Measurements from ENCODE around the gene TENT4A. TPM values are rescaled to one million over a fixed set of nuclear protein-coding genes. Genes with fewer than 3 reads are reported as not detected.

Gene TENT4A
- total RNA-seq, 4 donors from 2014 or later: 8.0 to 30.7 (median 17.9) TPM

DNA sequence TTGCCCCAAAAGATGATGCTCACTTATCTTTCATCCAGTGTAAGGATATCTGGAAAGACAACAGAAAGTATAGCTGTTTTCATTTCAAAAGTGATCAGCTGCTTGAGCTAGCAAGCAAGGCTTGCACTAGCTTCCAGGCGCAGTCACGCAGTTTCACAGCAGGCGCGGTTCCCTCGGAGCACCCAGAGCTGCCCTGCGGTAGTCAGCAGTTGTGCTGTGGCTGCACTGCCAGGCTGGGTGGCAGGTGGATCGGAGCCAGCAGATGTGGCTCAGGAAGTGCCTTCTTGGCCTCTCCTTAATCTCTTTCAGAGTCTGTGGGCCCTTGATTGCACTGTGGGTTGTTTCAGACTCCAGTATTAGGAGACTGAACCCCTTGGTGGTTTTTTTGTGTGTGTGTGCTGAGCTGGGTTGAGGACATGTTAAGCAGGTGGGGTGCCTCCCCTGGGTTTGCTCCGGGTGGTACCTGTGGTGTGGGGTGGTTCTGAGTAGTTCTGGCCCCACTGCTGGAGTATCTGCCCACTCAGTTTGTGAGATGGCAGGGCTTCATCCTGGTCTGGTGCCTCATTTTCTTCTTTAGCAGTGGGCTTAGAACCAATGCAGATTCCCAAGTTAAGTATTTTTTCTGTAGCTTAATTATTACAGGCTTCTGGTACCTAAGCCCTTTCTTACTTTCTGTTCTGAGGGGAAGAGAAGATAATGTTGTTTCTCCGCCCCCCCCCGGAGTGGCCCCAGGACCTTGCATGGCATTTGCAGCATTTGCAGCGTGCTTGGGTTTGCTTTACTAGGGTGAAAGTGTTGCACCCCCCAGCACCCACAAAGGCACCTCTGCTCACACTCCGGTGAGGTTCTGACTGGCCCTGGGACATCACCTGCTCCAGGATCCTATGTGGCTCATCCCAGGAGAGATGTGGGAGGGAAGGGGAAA, 16.4 kb downstream of the TENT4A start:
- 77 to 90% methylated on average over 6 to 10 of the region's 12 CpGs for WGBS, 2 donors
- intact Hi-C loops (cut with DNase I): no loop called here
- Histone ChIP-seq H3K36me3 (peaks cover 0 to 16% (median 0%) of the 10 kb centered on the region in 3 donors), H3K4me3 (no peak overlapping the region), H3K4me1 (peaks cover 12 to 89% (median 34%) of the 10 kb centered on the region in 3 donors), H3K9me3 (no peaks in the 10 kb centered on the region), H3K27ac (no peak overlapping the region), H3K27me3 (no peaks in the 10 kb centered on the region)
- DNase-seq: no peak
- TF ChIP-seq, protein P1, sequence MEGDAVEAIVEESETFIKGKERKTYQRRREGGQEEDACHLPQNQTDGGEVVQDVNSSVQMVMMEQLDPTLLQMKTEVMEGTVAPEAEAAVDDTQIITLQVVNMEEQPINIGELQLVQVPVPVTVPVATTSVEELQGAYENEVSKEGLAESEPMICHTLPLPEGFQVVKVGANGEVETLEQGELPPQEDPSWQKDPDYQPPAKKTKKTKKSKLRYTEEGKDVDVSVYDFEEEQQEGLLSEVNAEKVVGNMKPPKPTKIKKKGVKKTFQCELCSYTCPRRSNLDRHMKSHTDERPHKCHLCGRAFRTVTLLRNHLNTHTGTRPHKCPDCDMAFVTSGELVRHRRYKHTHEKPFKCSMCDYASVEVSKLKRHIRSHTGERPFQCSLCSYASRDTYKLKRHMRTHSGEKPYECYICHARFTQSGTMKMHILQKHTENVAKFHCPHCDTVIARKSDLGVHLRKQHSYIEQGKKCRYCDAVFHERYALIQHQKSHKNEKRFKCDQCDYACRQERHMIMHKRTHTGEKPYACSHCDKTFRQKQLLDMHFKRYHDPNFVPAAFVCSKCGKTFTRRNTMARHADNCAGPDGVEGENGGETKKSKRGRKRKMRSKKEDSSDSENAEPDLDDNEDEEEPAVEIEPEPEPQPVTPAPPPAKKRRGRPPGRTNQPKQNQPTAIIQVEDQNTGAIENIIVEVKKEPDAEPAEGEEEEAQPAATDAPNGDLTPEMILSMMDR (IDR thresholded peaks at IDR 0.05): no peak
- no peak for TF ChIP-seq POLR2A (IDR thresholded peaks at IDR 0.05)

DNA sequence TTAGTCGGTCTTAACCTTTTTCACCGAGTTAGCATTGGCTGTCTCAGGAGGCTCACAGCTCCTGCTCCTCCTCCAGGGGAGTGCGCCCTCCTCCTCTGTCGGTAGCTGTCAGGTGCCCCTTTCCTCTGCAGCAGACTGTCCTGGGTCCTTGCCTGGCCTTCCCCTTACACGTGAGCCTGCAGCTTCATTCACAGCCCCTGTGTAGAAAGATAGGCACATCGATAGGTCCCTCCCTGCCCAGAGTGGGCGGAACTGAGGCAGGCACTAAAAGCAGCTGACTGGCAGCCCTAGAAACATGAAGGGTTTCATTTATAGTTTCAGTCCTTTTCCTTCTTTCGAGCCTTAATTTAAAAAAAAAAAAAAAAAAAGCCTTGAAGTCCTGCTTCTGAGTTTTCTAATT, 17.2 kb downstream of the TENT4A start:
- peaks cover 12 to 95% (median 32%) of the 10 kb centered on the region in 3 donors for H3K4me1 ChIP-seq
- H3K36me3 ChIP-seq: peaks cover 0 to 12% (median 0%) of the 10 kb centered on the region in 3 donors
- 63 to 76% methylated on average over 6 to 8 of the region's 8 CpGs for WGBS, 2 donors
- no peak overlapping the region for H3K4me3 ChIP-seq
- intact Hi-C loops (cut with DNase I): no loop called here
- H3K27ac ChIP-seq: no peak overlapping the region
- no peaks in the 10 kb centered on the region for H3K9me3 ChIP-seq
- DNase-seq: no peak
- no peaks in the 10 kb centered on the region for H3K27me3 ChIP-seq
- no peak for TF ChIP-seq POLR2A (IDR thresholded peaks at IDR 0.05)
- TF ChIP-seq, protein P1 (IDR thresholded peaks at IDR 0.05): no peak

DNA sequence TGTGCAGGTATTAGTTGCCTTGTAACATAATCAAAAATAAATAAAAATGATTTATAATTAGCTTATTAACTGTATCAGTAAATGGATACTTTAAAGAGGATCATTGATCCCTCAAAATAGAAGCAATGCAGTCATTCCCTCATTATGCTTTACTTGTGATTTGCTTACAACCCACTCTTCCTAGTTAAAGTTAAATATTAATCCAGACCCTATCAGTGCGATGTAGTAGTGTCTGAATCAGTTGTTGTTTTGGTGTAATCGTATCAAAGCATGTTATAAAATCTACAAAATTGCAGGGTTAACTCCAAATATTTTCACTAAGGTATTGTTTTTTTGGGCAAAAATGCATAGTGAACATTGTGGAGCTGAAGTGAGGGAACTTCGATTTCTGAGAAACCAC, 17.6 kb downstream of the TENT4A start:
- Histone ChIP-seq H3K4me3 (no peak overlapping the region), H3K36me3 (peaks cover 0 to 8% (median 0%) of the 10 kb centered on the region in 3 donors), H3K4me1 (peaks cover 12 to 95% (median 31%) of the 10 kb centered on the region in 3 donors), H3K27me3 (no peaks in the 10 kb centered on the region), H3K27ac (no peak overlapping the region), H3K9me3 (no peaks in the 10 kb centered on the region)
- no peak for DNase-seq
- 93 to 95% methylated on average over 3 of the region's 3 CpGs for WGBS, 2 donors
- TF ChIP-seq, protein P1 (IDR thresholded peaks at IDR 0.05): no peak
- TF ChIP-seq POLR2A (IDR thresholded peaks at IDR 0.05): no peak
- intact Hi-C loops (cut with DNase I): no loop called here

DNA sequence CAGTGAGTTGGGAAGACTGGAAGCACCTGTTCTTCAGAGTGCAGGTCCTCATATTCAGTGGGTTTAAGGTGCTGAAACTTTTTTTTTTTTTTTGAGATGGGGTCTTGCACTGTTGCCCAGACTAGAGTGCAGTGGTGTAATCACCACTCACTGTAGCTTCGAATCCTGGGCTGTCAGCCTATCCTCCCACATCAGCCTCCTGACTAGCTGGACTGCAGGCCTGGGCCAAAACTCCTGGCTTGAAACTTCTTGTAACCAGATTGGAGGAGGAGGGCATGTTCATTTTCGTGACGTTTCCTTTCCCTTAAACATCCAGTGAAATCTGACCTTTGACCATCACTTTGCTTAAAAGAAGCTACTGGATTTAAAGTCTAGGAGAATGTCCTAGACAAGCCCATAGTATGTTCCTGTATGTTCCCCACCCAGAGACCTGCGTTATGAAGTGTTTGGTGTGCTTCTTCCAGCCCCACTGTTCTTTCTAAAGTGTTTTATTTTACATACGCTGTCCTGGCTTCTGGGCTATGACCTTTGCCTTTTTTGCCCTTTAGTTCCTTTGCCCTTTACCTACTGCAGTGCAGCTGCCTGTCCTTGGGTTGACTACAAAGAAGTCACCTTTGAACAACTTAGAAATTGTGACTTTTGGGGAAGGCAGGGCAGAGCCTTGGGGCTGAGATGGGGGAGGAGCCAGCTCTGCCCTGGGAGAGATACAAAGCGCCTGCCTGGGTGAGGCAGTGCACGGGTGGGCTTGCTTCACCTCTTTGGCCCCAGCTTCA, 18.4 kb downstream of the TENT4A start:
- H3K27ac ChIP-seq: peak overlapping the region in 3 of 4 donors; percentile 37 to 49 (median 48)
- intact Hi-C loops (cut with DNase I): no loop called here
- no peak overlapping the region for H3K4me3 ChIP-seq
- no peak for DNase-seq
- no peak for TF ChIP-seq POLR2A (IDR thresholded peaks at IDR 0.05)
- TF ChIP-seq, protein P1 (IDR thresholded peaks at IDR 0.05): no peak
- WGBS, 2 donors: 56 to 70% methylated on average over 7 of the region's 7 CpGs
- H3K4me1 ChIP-seq: peaks cover 12 to 88% (median 31%) of the 10 kb centered on the region in 3 donors
- H3K9me3 ChIP-seq: no peaks in the 10 kb centered on the region
- H3K27me3 ChIP-seq: no peaks in the 10 kb centered on the region
- H3K36me3 ChIP-seq: no peaks in the 10 kb centered on the region

All from esophagus squamous epithelium (tissue), 5 donors.